Measurements from ENCODE around the gene CDCA5.

- no peak for TF ChIP-seq JUN (IDR thresholded peaks at IDR 0.05)
- TF ChIP-seq, protein P1, sequence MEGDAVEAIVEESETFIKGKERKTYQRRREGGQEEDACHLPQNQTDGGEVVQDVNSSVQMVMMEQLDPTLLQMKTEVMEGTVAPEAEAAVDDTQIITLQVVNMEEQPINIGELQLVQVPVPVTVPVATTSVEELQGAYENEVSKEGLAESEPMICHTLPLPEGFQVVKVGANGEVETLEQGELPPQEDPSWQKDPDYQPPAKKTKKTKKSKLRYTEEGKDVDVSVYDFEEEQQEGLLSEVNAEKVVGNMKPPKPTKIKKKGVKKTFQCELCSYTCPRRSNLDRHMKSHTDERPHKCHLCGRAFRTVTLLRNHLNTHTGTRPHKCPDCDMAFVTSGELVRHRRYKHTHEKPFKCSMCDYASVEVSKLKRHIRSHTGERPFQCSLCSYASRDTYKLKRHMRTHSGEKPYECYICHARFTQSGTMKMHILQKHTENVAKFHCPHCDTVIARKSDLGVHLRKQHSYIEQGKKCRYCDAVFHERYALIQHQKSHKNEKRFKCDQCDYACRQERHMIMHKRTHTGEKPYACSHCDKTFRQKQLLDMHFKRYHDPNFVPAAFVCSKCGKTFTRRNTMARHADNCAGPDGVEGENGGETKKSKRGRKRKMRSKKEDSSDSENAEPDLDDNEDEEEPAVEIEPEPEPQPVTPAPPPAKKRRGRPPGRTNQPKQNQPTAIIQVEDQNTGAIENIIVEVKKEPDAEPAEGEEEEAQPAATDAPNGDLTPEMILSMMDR (IDR thresholded peaks at IDR 0.05), result no peak
- no peak for TF ChIP-seq MAFK (IDR thresholded peaks at IDR 0.05; ENCODE audit: partially characterized antibody)
- TF ChIP-seq POLR2A (IDR thresholded peaks at IDR 0.05; ENCODE audit: low read length), result no peak
- TF ChIP-seq PHF8 (IDR thresholded peaks at IDR 0.05; ENCODE audit: borderline replicate concordance, low read depth), result no peak
- no peak for TF ChIP-seq ZSCAN20 (CRISPR knock-in tag; IDR thresholded peaks at IDR 0.05)
- TF ChIP-seq MAZ (IDR thresholded peaks at IDR 0.05; ENCODE audit: borderline replicate concordance, low read depth, low read length), result no peak
- TF ChIP-seq KDM5A (IDR thresholded peaks at IDR 0.05), result no peak
- TF ChIP-seq, protein P2, sequence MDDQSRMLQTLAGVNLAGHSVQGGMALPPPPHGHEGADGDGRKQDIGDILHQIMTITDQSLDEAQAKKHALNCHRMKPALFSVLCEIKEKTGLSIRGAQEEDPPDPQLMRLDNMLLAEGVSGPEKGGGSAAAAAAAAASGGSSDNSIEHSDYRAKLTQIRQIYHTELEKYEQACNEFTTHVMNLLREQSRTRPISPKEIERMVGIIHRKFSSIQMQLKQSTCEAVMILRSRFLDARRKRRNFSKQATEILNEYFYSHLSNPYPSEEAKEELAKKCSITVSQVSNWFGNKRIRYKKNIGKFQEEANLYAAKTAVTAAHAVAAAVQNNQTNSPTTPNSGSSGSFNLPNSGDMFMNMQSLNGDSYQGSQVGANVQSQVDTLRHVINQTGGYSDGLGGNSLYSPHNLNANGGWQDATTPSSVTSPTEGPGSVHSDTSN (IDR thresholded peaks at IDR 0.05), result no peak
- no peak for TF ChIP-seq POLR2AphosphoS2 (conservative IDR thresholded peaks at IDR 0.05; ENCODE audit: low read length)
Observed at GRCh38 chr11:65102142-65103095, 18.6 kb upstream of the CDCA5 start.
